OCI-LY3 (cell line): ENCODE results near the gene KCNF1.

ENCODE experiments used
- CTCF ChIP-seq: fragments of 200-600, 300-600 bp; sonication (generic); IDR thresholded peaks from 2 replicates; pipeline ENCODE4 v1.5.1; 2014; ENCODE audit warnings: antibody characterized with exemption, low read length, low read depth
- EZH2phosphoT487 ChIP-seq: fragments of 200-600 bp; shearing (Covaris generic); IDR thresholded peaks from 2 replicates; pipeline ENCODE4 v1.6.1; 2018; ENCODE audit warnings: antibody characterized with exemption, mixed run types, low read depth

GRCh38 chr2:10885094-10885860 lies 26.5 kb upstream of the KCNF1 start:
- TF ChIP-seq CTCF (no peak), EZH2phosphoT487 (no peak)
